Neural cell (in vitro differentiated cells): ENCODE results near the gene KCNK10.

ENCODE experiments used
- CTCF ChIP-seq: fragments of 450-650 bp; IDR thresholded peaks from 2 replicates; pipeline ENCODE4 v1.5.1; 2014; ENCODE audit warnings: antibody characterized with exemption, mild to moderate bottlenecking, moderate library complexity; ENCODE audit not compliant: poor library complexity, severe bottlenecking
- EP300 ChIP-seq: fragments of 450-650 bp; conservative IDR thresholded peaks from 2 replicates; pipeline ENCODE4 v1.6.1; 2014; ENCODE audit warnings: antibody characterized with exemption, mild to moderate bottlenecking, moderate library complexity; ENCODE audit not compliant: poor library complexity, severe bottlenecking
- EZH2 ChIP-seq: fragments of 200-600, 300-800 bp; shearing (Covaris generic), sonication (generic); IDR thresholded peaks from 2 replicates; pipeline ENCODE4 v1.6.1; 2014; ENCODE audit warnings: antibody characterized with exemption, low read length, borderline replicate concordance, mild to moderate bottlenecking; ENCODE audit not compliant: insufficient read depth, poor library complexity, severe bottlenecking
- POLR2AphosphoS5 ChIP-seq: IDR thresholded peaks from 2 replicates; pipeline ENCODE4 v1.6.1; 2012
- RAD21 ChIP-seq: fragments of 450-650 bp; conservative IDR thresholded peaks from 2 replicates; pipeline ENCODE4 v1.6.1; 2014; ENCODE audit warnings: antibody characterized with exemption, mild to moderate bottlenecking, moderate library complexity
- REST ChIP-seq: IDR thresholded peaks from 2 replicates; pipeline ENCODE4 v1.6.1; 2012; ENCODE audit warnings: borderline replicate concordance
- TAF1 ChIP-seq: IDR thresholded peaks from 2 replicates; pipeline ENCODE4 v1.6.1; 2012; ENCODE audit warnings: low read depth

- TF ChIP-seq CTCF = no peak
- no peak for TF ChIP-seq EP300
- no peak for TF ChIP-seq EZH2
- TF ChIP-seq TAF1 = no peak
- TF ChIP-seq POLR2AphosphoS5 = no peak
- TF ChIP-seq REST = no peak
- TF ChIP-seq RAD21 = no peak
These were observed 168.1 kb downstream of the KCNK10 start for GRCh38 chr14:88154926-88155325.
